Activated naive CD8-positive, alpha-beta T cell treated with anti-CD3 and anti-CD28 coated beads, Interleukin-2, amount 50 U/mL, for 16 hours (primary cell): Measurements from ENCODE around the gene NAA20.
"Not testable (repeated sequence)": the region's sequence is repeated elsewhere in the genome, so short reads cannot be mapped to it uniquely, and the experiment has no call there.

ENCODE experiments used
- DNase-seq: peaks from one replicate; pipeline ENCODE4 v3.0.0-alpha.2; 2020; ENCODE audit warnings: low read depth, low spot score

Gene NAA20

GRCh38 chr20:19991308-19991707, 25.9 kb upstream of the NAA20 start:
- no peak for DNase-seq

GRCh38 chr20:19991854-19992253, 25.3 kb upstream of the NAA20 start:
- DNase-seq = no peak

- no peak for DNase-seq
Observed at GRCh38 chr20:19992996-19993908, 23.9 kb upstream of the NAA20 start.

GRCh38 chr20:19993958-19994669, 23.0 kb upstream of the NAA20 start:
- no peak for DNase-seq

GRCh38 chr20:19995220-19995863, 21.8 kb upstream of the NAA20 start:
- no peak for DNase-seq

DNA sequence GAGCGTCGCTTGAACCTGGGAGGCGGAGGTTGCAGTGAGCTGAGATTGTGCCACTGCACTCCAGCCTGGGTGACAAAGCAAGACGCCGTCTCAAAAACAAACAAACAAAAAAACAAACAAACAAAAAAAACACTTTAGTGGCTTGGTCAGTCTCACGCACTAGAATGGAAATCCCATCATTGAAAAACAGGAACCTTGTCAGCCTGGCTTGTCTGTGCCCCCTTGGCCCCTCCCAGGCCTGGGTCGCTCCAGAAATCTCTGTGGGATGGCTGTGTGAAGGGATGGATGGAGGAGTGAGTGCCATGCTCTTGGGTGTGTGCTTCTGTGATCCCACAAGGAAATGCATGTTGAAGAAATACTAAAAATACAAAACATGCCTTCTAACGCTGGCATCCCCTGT, 20.9 kb upstream of the NAA20 start:
- DNase-seq = no peak

GRCh38 chr20:19996917-19997316, 20.2 kb upstream of the NAA20 start:
- DNase-seq = no peak

DNA sequence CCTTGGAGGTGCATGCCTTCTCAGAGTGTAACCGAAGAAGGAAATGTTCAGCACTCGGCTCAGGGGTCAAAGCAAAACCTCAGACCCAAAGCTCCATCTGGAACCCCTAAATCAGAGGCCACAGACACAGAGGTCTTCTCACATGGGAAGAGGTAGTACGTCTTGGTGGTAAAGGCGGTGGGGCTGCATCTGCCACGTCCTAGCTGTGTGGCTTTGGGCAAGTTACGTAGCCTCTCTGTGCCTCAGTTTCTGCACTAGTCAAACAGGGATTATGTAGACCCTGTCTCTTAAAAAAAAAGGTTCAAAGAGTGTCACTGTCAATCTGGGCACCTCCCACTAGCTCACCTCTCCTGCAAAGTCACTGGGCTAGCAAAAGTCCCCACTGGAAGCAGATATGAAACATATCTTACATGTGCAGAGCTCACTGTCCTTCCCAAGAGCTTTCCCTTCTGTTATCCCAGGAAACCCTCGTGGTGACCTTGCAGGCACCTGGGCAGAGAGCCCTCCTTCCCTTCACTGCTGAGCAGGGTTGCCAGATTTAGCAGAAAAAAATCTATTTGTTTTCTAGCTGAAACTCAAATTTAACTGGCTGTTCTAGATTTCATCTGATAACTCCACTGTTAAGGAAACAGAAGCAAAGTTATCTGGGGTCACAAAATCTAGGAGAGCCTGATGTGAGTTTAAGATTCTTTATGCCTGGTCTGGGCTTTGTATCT, 18.0 kb upstream of the NAA20 start:
- DNase-seq = no peak

DNA sequence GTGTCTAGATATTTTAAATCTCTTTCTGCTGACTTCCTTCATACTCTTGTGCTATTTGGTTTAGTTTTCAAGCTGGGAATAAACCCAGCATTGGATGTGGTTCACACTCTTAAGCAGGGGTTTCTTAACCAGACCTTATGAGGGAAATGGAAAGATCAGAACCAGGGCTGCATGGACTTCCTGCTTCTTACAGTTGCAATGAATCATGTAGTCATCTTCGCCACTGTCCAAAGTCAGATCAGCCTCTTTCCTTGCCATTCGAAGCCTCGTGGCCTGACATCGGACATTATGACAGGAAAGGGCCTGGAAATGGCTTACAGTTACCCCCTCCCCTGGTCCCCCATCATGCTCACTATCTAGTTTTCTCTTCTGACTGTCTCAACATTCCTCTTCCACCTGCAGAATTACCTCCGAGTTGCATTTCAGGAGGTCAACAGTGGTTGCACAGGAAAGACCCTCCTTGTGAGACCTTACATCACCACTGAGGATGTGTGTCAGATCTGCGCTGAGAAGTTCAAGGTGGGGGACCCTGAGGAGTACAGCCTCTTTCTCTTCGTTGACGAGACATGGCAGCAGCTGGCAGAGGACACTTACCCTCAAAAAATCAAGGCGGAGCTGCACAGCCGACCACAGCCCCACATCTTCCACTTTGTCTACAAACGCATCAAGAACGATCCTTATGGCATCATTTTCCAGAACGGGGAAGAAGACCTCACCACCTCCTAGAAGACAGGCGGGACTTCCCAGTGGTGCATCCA, 16.8 kb upstream of the NAA20 start:
- no peak for DNase-seq

- DNase-seq = no peak
Observed at GRCh38 chr20:20002101-20002998, 14.8 kb upstream of the NAA20 start.

GRCh38 chr20:20003031-20003954, 13.9 kb upstream of the NAA20 start:
- DNase-seq = peak; percentile 6

DNA sequence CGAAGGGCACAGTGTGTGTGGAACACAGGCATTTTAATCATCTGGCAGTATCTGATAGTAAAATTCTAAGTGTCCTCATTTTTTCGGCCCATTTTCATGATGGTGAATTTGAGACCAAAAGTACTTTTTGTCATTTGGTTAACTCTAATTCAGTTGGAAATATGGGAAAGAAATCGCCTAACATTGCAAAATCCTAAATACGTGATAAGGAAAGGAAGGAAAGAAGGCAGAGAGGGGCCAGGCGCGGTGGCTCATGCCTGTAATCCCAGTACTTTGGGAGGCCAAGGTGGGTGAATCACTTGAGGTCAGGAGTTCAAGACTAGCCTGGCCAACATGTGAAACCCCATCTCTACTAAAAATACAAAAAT, 13.2 kb upstream of the NAA20 start:
- not testable (repeated sequence) for DNase-seq

GRCh38 chr20:20005342-20005741, 11.8 kb upstream of the NAA20 start:
- DNase-seq = no peak

GRCh38 chr20:20009784-20010253, 7.3 kb upstream of the NAA20 start:
- no peak for DNase-seq

DNA sequence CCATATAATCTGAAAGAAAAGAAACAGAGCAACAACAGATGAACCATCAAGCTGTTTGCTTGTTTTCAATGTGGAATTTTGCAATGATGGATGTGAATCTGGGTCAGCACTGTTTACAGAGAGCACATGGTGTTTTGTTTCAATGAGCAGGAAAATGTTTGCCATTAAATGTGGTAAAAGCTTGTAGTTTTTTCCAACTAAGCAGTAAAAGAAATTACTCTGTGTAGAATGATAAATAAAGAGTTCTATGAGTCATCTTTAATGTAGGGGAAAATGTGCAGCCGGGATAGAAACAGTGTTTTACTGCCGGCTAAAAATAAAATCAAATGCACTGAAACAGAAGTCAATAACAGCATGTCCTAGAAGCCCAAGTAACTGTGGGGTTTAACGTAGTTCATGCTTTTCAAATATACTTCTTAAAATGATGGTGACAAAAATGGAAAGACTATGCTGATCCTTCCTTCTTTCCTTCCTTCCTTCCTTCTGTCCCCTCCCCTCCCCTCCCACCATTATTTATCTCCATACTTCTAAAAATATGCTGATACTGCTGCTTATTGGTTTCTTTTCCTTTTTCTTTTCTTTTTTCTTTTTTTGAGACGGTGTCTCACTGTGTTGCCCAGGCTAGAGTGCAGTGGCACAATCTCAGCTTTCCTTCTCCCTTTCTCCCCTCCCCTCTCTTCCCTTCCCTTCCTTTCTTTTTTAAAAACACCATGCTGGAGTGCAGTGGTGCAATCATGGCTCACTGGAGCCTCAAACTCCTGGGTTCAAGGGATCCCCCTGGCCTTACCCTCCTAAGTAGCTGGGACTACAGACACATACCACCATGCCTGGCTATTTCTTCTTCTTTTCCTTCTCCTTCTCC, 6.3 kb upstream of the NAA20 start:
- no peak for DNase-seq

DNA sequence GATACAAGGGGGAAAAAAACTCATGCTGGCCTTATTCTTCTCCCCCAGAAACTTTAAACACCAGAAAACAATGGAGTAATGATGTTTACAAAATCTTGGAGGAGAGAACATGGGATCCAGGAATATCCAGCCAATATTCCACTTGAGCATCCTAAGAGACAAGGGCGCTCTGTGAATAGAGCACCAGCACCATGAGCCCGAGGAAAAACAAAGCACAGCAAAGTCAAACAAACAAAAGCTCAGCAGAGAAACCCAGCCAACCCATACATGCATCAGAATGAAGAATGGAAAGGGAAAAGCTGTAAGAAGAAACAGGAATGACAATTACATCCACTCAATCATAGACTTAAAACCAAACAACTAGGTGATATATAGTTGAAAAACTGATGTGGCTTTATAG, 4.6 kb upstream of the NAA20 start:
- DNase-seq = no peak

DNA sequence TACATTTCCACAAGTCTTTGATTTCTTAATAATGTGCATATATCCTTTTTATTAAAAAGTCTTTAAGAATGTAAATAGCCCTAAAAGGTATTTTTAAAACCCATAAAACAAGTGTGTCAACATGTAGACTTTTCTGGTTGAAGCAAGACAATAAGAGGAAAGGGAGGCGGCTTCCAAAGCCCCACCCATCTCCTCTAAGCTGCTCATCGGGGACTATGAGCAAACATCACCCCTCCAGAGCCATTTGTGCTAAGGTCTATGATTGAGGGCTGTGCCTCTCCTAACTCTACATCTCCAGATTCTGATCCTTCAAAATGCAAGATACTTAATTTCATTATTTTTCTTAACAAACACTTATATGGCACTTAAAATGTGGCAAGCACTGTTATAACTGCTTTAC, 2.5 kb upstream of the NAA20 start:
- DNase-seq = no peak

- DNase-seq = no peak
Observed at GRCh38 chr20:20017844-20018185, 653 bp downstream of the NAA20 start.
